ENCODE data around the gene FGFBP3. TPM values are rescaled to one million over a fixed set of nuclear protein-coding genes. Genes with fewer than 3 reads are reported as not detected.
A peak's percentile ranks its signal among the peaks of the same experiment; 100 is the strongest.
"Not testable (repeated sequence)": the region's sequence is repeated elsewhere in the genome, so short reads cannot be mapped to it uniquely, and the experiment has no call there.

FGFBP3 gene
- polyA plus RNA-seq, 4 donors = 0.22 to 1.6 (median 0.61) TPM

DNA sequence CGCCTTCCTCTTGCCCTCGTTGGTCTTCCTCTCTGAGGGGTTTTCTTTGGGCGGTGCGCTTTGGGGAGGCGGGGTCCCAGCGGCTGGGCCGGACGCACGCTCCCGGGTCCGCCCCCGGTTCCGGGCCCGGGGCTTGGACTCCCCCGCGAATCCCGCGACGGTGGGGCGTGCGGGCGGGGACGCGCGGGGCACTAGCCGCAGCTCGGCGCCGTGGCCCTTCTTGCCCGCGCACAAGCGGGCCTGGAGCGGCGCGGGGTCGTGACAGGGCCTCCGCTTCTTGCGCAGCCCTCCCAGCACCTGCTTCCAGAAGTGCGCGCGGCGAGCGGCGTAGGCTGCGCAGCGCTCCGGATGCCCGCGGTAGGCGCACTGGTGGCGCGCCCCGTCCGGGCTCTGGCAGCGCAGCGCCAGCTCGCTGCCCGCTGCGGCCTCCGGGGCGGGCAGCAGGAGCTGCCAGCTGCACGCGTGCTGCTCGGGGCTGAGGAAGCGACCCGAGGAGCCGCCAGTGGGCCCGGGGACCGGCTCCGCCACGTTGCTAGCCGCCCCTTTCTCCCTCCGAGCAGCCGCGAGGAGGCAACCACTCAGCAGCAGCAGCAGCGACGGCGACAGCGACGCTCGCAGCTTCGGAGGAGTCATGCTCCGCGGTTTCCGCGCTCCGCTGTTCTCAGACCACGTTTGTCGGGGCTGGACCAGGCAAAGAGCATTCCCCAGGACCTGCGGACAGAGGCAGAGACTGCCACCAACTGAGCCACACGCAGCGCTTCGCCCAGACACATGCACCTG lies 759 bp downstream of the FGFBP3 start:
- no peaks in the 10 kb centered on the region for H3K9me3 ChIP-seq (ENCODE audit: control insufficient read depth in 2 of 2, insufficient read depth in 1 of 2, low read depth in 1 of 2, low read length in 1 of 2)
- H3K27me3 ChIP-seq (ENCODE audit: control insufficient read depth in 3 of 3, insufficient read depth in 3 of 3, low read length in 3 of 3) = no peaks in the 10 kb centered on the region
- no peaks in the 10 kb centered on the region for H3K36me3 ChIP-seq (ENCODE audit: control insufficient read depth in 3 of 3, insufficient read depth in 2 of 3, low read depth in 1 of 3, low read length in 3 of 3)
- peak overlapping the region; percentile 73 to 81 (median 80) for H3K4me3 ChIP-seq (ENCODE audit: low read depth in 1 of 3, low read length in 3 of 3)
- peak overlapping the region; percentile 24 to 76 (median 42) for H3K27ac ChIP-seq (ENCODE audit: low read depth in 1 of 3, low read length in 2 of 3)
- WGBS, 3 donors = 0% methylated on average over 69 to 93 of the region's 93 CpGs
- no peak for FAIRE-seq
- H3K4me1 ChIP-seq (ENCODE audit: control insufficient read depth in 3 of 3, insufficient read depth in 2 of 3, low read depth in 1 of 3, low read length in 2 of 3) = peaks cover 0 to 7% (median 0%) of the 10 kb centered on the region in 3 donors
- peak; percentile 80 to 92 for DNase-seq

DNA sequence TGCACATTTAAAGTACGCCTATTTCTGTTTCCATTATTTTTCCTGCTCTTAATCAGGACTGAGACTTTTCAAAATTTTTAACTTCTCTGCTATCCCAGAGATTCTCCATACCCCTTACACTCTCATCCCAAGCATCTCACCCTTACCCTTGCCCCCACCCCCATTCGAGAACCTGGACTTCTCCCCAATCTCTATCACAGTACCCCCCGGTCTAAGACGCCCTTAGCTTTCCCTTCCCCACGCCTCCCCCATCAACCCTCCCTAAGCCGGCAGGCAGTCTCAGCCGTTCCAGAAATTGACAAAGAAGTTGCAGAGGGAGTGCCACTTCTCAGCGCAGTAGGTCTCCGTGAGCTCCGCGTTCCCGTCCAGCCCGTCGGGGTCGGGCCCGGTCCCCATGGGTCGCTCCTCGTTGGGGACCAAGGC lies 1.4 kb downstream of the FGFBP3 start:
- Histone ChIP-seq H3K27ac (ENCODE audit: low read depth in 1 of 3, low read length in 2 of 3) (peak overlapping the region in 1 of 3 donors; percentile 76), H3K9me3 (ENCODE audit: control insufficient read depth in 2 of 2, insufficient read depth in 1 of 2, low read depth in 1 of 2, low read length in 1 of 2) (no peaks in the 10 kb centered on the region), H3K4me3 (ENCODE audit: low read depth in 1 of 3, low read length in 3 of 3) (peak overlapping the region; percentile 73 to 81 (median 80)), H3K4me1 (ENCODE audit: control insufficient read depth in 3 of 3, insufficient read depth in 2 of 3, low read depth in 1 of 3, low read length in 2 of 3) (peaks cover 0 to 7% (median 0%) of the 10 kb centered on the region in 3 donors), H3K27me3 (ENCODE audit: control insufficient read depth in 3 of 3, insufficient read depth in 3 of 3, low read length in 3 of 3) (no peaks in the 10 kb centered on the region), H3K36me3 (ENCODE audit: control insufficient read depth in 3 of 3, insufficient read depth in 2 of 3, low read depth in 1 of 3, low read length in 3 of 3) (no peaks in the 10 kb centered on the region)
- WGBS, 3 donors = 4% methylated on average over 18 of the region's 18 CpGs
- DNase-seq = peak in 1 of 2 donors; percentile 8
- FAIRE-seq = no peak

DNA sequence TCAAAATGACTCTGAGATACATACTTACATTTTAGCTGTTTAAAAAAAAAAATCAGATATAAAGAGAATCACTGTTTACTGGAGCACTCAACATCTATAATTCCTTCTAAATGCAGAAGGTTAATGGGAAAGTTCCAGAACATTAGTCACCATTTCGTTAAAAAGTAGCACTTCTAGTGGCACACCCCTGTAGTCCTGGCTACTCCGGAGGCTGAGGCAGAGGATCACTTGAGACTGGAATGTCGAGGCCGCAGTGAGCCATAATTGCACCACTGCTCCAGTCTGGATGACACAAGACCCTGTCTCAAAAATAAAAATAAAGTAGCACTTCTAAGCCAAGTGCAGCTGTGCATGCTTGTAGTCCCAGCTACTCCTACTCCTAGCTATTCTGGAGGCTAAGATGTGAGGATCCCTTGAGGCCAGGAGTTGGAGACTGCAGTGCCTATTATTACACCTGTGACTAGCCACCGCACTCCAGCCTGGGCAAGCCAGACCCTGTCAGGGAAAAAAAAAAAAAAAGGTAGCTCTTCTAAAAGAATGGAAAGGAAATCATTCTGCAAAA lies 2.2 kb downstream of the FGFBP3 start:
- FAIRE-seq = no peak
- 88 to 94% (median 90%) methylated on average over 5 of the region's 5 CpGs for WGBS, 3 donors

DNA sequence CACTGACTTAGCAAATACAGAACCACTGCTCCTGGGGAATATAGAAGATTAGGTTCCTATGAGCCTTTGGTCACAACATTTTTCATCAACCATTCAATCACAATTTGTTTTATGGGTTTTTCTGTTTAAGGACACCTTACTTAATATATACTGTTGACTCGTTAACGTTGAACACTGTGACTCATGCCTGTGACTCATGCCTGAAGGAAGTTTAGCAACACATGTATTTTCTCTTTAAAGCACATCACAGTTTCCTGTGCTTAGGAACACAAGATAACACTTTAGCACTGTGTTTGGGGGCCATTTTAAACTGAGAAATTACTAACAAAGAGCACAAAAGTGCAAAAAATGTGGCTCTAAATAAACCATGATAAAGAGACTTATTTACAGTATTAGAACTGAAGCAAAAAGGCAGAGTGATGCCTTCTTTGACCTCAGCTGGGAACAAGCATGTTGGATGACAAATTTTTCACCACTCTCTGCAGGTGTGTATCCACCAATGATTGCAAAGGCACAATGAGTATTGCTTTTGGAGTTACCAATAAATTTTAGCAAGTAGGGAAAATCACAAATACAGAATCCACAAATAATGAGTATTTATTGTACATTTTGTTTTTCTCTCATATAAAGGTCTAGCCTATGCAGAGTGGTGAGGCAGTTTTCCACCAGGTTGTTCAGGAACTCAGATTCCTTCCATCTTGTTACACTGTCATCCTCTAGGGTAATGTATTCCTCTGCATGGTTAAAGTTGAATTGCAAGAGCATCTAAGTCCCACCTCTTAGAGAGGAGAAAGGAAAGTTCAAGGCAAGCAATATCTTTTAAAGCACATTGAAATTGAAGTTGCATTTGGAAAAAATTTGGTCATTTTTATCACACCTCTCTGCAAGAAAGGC lies 7.3 kb downstream of the FGFBP3 start:
- WGBS, 3 donors = 0 to 4% (median 2%) methylated on average over 2 of the region's 2 CpGs
- Histone ChIP-seq H3K9me3 (ENCODE audit: control insufficient read depth in 2 of 2, insufficient read depth in 1 of 2, low read depth in 1 of 2, low read length in 1 of 2) (no peaks in the 10 kb centered on the region), H3K36me3 (ENCODE audit: control insufficient read depth in 3 of 3, insufficient read depth in 2 of 3, low read depth in 1 of 3, low read length in 3 of 3) (no peaks in the 10 kb centered on the region), H3K4me3 (ENCODE audit: low read depth in 1 of 3, low read length in 3 of 3) (no peak overlapping the region), H3K27ac (ENCODE audit: low read depth in 1 of 3, low read length in 2 of 3) (no peak overlapping the region), H3K4me1 (ENCODE audit: control insufficient read depth in 3 of 3, insufficient read depth in 2 of 3, low read depth in 1 of 3, low read length in 2 of 3) (no peaks in the 10 kb centered on the region), H3K27me3 (ENCODE audit: control insufficient read depth in 3 of 3, insufficient read depth in 3 of 3, low read length in 3 of 3) (no peaks in the 10 kb centered on the region)
- DNase-seq (peak; percentile 61 to 73), FAIRE-seq (no peak)

More for the DNA sequence above, 2.2 kb downstream of the FGFBP3 start:
- H3K4me1 ChIP-seq (ENCODE audit: control insufficient read depth in 3 of 3, insufficient read depth in 2 of 3, low read depth in 1 of 3, low read length in 2 of 3) = peaks cover 0 to 7% (median 0%) of the 10 kb centered on the region in 3 donors
- DNase-seq = no peak
- no peak overlapping the region for H3K4me3 ChIP-seq (ENCODE audit: low read depth in 1 of 3, low read length in 3 of 3)
- H3K36me3 ChIP-seq (ENCODE audit: control insufficient read depth in 3 of 3, insufficient read depth in 2 of 3, low read depth in 1 of 3, low read length in 3 of 3) = no peaks in the 10 kb centered on the region
- H3K27ac ChIP-seq (ENCODE audit: low read depth in 1 of 3, low read length in 2 of 3) = no peak overlapping the region
- no peaks in the 10 kb centered on the region for H3K9me3 ChIP-seq (ENCODE audit: control insufficient read depth in 2 of 2, insufficient read depth in 1 of 2, low read depth in 1 of 2, low read length in 1 of 2)
- H3K27me3 ChIP-seq (ENCODE audit: control insufficient read depth in 3 of 3, insufficient read depth in 3 of 3, low read length in 3 of 3) = no peaks in the 10 kb centered on the region

DNA sequence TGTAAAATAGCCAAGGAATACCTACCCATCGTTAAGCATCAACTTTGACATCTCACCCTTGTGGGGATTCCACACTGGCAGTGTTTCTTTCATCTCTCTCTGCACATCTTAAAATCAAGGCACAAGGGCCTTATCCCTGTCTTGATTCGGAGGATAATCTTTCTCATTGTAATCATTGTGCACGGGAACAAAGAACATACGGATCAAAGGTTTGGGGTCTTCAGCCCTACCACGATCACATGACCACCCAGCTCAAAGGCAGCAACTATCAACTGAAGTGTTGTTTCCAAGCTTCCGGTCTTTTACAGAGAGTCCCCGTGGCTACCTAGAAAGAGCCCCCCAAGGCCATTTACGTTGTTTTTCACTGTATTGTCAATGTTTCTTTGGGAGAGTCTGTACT lies 11.9 kb downstream of the FGFBP3 start:
- Histone ChIP-seq H3K27ac (ENCODE audit: low read depth in 1 of 3, low read length in 2 of 3) (no peak overlapping the region), H3K4me1 (ENCODE audit: control insufficient read depth in 3 of 3, insufficient read depth in 2 of 3, low read depth in 1 of 3, low read length in 2 of 3) (no peaks in the 10 kb centered on the region), H3K36me3 (ENCODE audit: control insufficient read depth in 3 of 3, insufficient read depth in 2 of 3, low read depth in 1 of 3, low read length in 3 of 3) (no peaks in the 10 kb centered on the region), H3K4me3 (ENCODE audit: low read depth in 1 of 3, low read length in 3 of 3) (no peak overlapping the region), H3K27me3 (ENCODE audit: control insufficient read depth in 3 of 3, insufficient read depth in 3 of 3, low read length in 3 of 3) (no peaks in the 10 kb centered on the region), H3K9me3 (ENCODE audit: control insufficient read depth in 2 of 2, insufficient read depth in 1 of 2, low read depth in 1 of 2, low read length in 1 of 2) (no peaks in the 10 kb centered on the region)
- FAIRE-seq (no peak), DNase-seq (no peak)
- 60 to 76% (median 72%) methylated on average over 8 of the region's 8 CpGs for WGBS, 3 donors

DNA sequence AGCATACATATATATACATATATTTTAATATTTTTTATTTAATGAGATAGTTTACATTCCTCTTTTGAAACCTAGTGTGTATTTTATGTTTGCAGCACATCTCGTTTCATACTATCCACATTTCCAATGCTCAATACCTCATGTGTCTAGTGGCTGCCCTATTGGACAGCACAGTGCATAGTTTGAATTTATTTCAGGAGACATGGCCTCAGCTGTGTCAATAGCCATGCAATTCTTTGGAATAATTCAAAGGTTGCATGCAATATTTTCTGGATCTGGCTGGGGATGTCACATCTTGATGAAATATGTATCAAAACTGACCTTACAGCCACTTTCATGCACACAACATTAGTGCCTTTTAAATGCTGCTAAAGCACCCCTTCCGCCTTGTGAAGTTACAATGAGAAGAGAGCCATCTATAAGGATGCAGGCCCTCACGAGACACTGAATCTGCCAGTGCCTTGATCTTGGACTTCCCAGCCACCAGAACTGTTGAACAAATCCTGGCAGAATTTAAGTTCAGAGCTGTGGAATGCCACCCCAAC lies 13.0 kb downstream of the FGFBP3 start:
- no peaks in the 10 kb centered on the region for H3K9me3 ChIP-seq (ENCODE audit: control insufficient read depth in 2 of 2, insufficient read depth in 1 of 2, low read depth in 1 of 2, low read length in 1 of 2)
- WGBS, 3 donors = 90 to 95% (median 93%) methylated on average over 3 of the region's 3 CpGs
- no peaks in the 10 kb centered on the region for H3K27me3 ChIP-seq (ENCODE audit: control insufficient read depth in 3 of 3, insufficient read depth in 3 of 3, low read length in 3 of 3)
- no peaks in the 10 kb centered on the region for H3K4me1 ChIP-seq (ENCODE audit: control insufficient read depth in 3 of 3, insufficient read depth in 2 of 3, low read depth in 1 of 3, low read length in 2 of 3)
- FAIRE-seq (no peak), DNase-seq (no peak)
- H3K27ac ChIP-seq (ENCODE audit: low read depth in 1 of 3, low read length in 2 of 3) = no peak overlapping the region
- no peak overlapping the region for H3K4me3 ChIP-seq (ENCODE audit: low read depth in 1 of 3, low read length in 3 of 3)
- H3K36me3 ChIP-seq (ENCODE audit: control insufficient read depth in 3 of 3, insufficient read depth in 2 of 3, low read depth in 1 of 3, low read length in 3 of 3) = no peaks in the 10 kb centered on the region

DNA sequence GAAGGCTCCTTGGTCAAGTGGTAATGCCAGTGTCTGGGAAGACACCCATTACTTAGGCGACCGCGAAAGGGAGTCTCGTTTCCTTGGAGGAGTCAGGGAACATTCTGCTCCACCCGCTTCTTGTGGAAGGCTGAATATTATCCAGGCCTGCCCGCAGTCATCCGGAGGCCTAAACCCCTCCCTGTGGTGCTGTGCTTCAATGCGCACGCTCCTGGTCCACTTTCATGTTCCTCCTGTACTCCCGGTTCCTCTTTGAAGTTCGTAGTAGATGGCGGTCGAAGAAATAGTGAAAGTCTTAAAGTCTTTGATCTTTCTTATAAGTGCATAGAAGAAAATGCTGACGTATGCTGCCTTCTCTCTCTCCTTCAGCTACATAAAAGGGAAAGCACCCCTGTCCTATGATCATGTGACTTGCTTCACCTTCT lies 15.0 kb downstream of the FGFBP3 start:
- not testable (repeated sequence) for H3K27me3 ChIP-seq (ENCODE audit: control insufficient read depth in 3 of 3, insufficient read depth in 3 of 3, low read length in 3 of 3); H3K4me1 ChIP-seq (ENCODE audit: control insufficient read depth in 3 of 3, insufficient read depth in 2 of 3, low read depth in 1 of 3, low read length in 2 of 3); FAIRE-seq; DNase-seq; H3K4me3 ChIP-seq (ENCODE audit: low read depth in 1 of 3, low read length in 3 of 3); H3K27ac ChIP-seq (ENCODE audit: low read depth in 1 of 3, low read length in 2 of 3); H3K36me3 ChIP-seq (ENCODE audit: control insufficient read depth in 3 of 3, insufficient read depth in 2 of 3, low read depth in 1 of 3, low read length in 3 of 3); H3K9me3 ChIP-seq (ENCODE audit: control insufficient read depth in 2 of 2, insufficient read depth in 1 of 2, low read depth in 1 of 2, low read length in 1 of 2)
- WGBS, 3 donors = 80 to 89% (median 86%) methylated on average over 14 of the region's 14 CpGs

DNA sequence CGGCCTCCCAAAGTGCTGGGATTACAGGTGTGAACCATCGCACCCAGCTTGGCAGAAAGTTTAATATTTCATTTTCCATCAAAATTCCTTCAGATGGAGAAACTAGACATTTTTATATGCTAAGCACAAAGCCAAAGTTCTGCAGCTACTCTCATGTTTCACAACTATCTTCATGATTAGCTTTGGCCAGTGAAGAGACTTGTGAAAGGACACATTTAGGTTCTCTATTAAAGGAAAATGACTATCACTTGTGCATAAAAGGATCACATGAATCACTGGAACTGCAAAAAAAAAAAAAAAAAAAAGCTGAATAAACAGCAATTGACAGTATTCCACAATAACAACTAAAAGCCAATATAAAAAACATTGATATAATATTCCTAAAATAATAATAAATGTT lies 16.2 kb downstream of the FGFBP3 start:
- H3K4me1 ChIP-seq (ENCODE audit: control insufficient read depth in 3 of 3, insufficient read depth in 2 of 3, low read depth in 1 of 3, low read length in 2 of 3) = no peaks in the 10 kb centered on the region
- H3K27ac ChIP-seq (ENCODE audit: low read depth in 1 of 3, low read length in 2 of 3) = no peak overlapping the region
- 89 to 93% (median 93%) methylated on average over 2 of the region's 2 CpGs for WGBS, 3 donors
- DNase-seq (no peak), FAIRE-seq (no peak)
- peaks cover 0 to 2% (median 0%) of the 10 kb centered on the region in 3 donors for H3K27me3 ChIP-seq (ENCODE audit: control insufficient read depth in 3 of 3, insufficient read depth in 3 of 3, low read length in 3 of 3)
- H3K36me3 ChIP-seq (ENCODE audit: control insufficient read depth in 3 of 3, insufficient read depth in 2 of 3, low read depth in 1 of 3, low read length in 3 of 3) = no peaks in the 10 kb centered on the region
- no peaks in the 10 kb centered on the region for H3K9me3 ChIP-seq (ENCODE audit: control insufficient read depth in 2 of 2, insufficient read depth in 1 of 2, low read depth in 1 of 2, low read length in 1 of 2)
- no peak overlapping the region for H3K4me3 ChIP-seq (ENCODE audit: low read depth in 1 of 3, low read length in 3 of 3)

Data from small intestine (tissue), 7 donors.